Cardiac muscle cell (in vitro differentiated cells and primary cell): ENCODE results near the gene NUDT11. TPM values are rescaled to one million over a fixed set of nuclear protein-coding genes. Genes with fewer than 3 reads are reported as not detected.
"Not testable (repeated sequence)": the region's sequence is repeated elsewhere in the genome, so short reads cannot be mapped to it uniquely, and the experiment has no call there.

Experiments used
- DNase-seq, 2 donors: peaks; one replicate each; pipeline versions ENCODE4 v3.0.0 to v3.0.0-alpha.2; 2010 to 2017; ENCODE audit warnings: low read depth in 1 of 2, low spot score in 1 of 2
- H3K27ac ChIP-seq: fragments of 200-600 bp; sonication (generic); 2 replicates; pipeline ENCODE4 v1.5.1; 2016
- H3K27me3 ChIP-seq: fragments of 200-600 bp; sonication (generic); 2 replicates; pipeline ENCODE4 v1.6.0; 2016; ENCODE audit warnings: control low read depth
- H3K36me3 ChIP-seq: fragments of 200-600 bp; sonication (generic); 2 replicates; pipeline ENCODE4 v1.5.1; 2016; ENCODE audit warnings: control low read depth
- H3K4me1 ChIP-seq: fragments of 200-600 bp; sonication (generic); 2 replicates; pipeline ENCODE4 v1.8.1; 2017; ENCODE audit warnings: low read depth, mild to moderate bottlenecking, mixed run types
- H3K4me3 ChIP-seq: fragments of 200-600 bp; sonication (generic); 2 replicates; pipeline ENCODE4 v1.5.1; 2016; ENCODE audit warnings: mild to moderate bottlenecking
- H3K9me3 ChIP-seq: fragments of 200-600 bp; sonication (generic); 2 replicates; pipeline ENCODE4 v1.5.1; 2017; ENCODE audit warnings: low read depth, mild to moderate bottlenecking, control low read depth
- CTCF ChIP-seq: IDR thresholded peaks from 2 replicates; pipeline ENCODE4 v1.5.1; 2012; ENCODE audit warnings: low read depth, mild to moderate bottlenecking, low read length
- polyA plus RNA-seq: library from polyadenylated mRNA; unstranded; fragments of >200 nt; fragmentation: Nextera tagmentation; extraction: Ambion mirVana; gene quantifications from 2 replicates; pipeline ENCODE4 v1.2.1, GENCODE V29; 2016
- total RNA-seq: library from RNA; depleted of rRNA; stranded (reverse); fragments of >200 nt; gene quantifications from 2 replicates; pipeline ENCODE4 v1.2.3, GENCODE V29; 2016

Gene NUDT11
- total RNA-seq: 10.8 and 19.4 TPM in 2 replicates
- polyA plus RNA-seq: 17.6 and 23.8 TPM in 2 replicates

GRCh38 chrX:51496501-51497291, at the start of gene NUDT11:
NUDT11 (minus strand) TSS chrX:51496592; CDS start chrX:51496444, 148 bp downstream.
- Histone ChIP-seq H3K4me1 (no peaks in the 10 kb centered on the region), H3K9me3 (no peaks in the 10 kb centered on the region), H3K4me3 (peak within 1 kb of the TSS; percentile 63), H3K36me3 (no peaks in the 10 kb centered on the region), H3K27ac (peak within 1 kb of the TSS; percentile 23), H3K27me3 (no peaks in the 10 kb centered on the region)
- TF ChIP-seq CTCF: no peak
- DNase-seq: peak; percentile 80 to 86

GRCh38 chrX:51520393-51520792, 24.0 kb upstream of the NUDT11 start:
- H3K4me1 ChIP-seq: no peaks in the 10 kb centered on the region
- H3K4me3 ChIP-seq: no peak overlapping the region
- DNase-seq: no peak
- no peak for TF ChIP-seq CTCF
- no peaks in the 10 kb centered on the region for H3K9me3 ChIP-seq
- H3K27me3 ChIP-seq: no peaks in the 10 kb centered on the region
- H3K36me3 ChIP-seq: no peaks in the 10 kb centered on the region
- H3K27ac ChIP-seq: no peak overlapping the region

DNA sequence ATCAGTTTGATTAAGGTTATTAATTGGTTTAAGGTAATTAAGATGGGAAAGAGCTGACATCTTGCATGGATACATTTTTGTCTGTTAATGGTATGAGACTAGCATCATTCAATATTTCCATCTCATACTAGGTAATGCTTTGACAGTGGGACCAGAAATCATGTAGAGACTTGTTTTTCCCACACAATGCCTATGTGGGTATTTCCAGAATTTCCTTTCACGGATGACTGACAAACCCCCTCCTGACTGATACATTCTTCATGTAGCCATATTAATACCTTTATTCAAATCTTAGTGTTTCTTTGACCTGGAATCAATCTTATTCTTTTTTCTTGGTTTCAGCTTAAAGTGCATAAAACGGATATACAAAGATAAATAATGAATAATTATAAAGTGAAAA, 22.7 kb upstream of the NUDT11 start:
- not testable (repeated sequence) for H3K36me3 ChIP-seq, H3K4me1 ChIP-seq, H3K27ac ChIP-seq, DNase-seq, H3K4me3 ChIP-seq, H3K9me3 ChIP-seq, H3K27me3 ChIP-seq

- Histone ChIP-seq H3K27ac (no peak overlapping the region), H3K9me3 (no peaks in the 10 kb centered on the region), H3K4me3 (no peak overlapping the region), H3K27me3 (no peaks in the 10 kb centered on the region), H3K36me3 (no peaks in the 10 kb centered on the region), H3K4me1 (no peaks in the 10 kb centered on the region)
- no peak for DNase-seq
- TF ChIP-seq CTCF: no peak
Measured at GRCh38 chrX:51507551-51507950, 11.2 kb upstream of the NUDT11 start.

- H3K27me3 ChIP-seq, H3K36me3 ChIP-seq, H3K9me3 ChIP-seq, H3K4me1 ChIP-seq: not testable (repeated sequence)
- peak; percentile 12 to 23 for DNase-seq
- H3K27ac ChIP-seq: peak overlapping the region; percentile 23
- peak overlapping the region; percentile 63 for H3K4me3 ChIP-seq
Measured at GRCh38 chrX:51495701-51496488, 497 bp downstream of the NUDT11 start.

DNA sequence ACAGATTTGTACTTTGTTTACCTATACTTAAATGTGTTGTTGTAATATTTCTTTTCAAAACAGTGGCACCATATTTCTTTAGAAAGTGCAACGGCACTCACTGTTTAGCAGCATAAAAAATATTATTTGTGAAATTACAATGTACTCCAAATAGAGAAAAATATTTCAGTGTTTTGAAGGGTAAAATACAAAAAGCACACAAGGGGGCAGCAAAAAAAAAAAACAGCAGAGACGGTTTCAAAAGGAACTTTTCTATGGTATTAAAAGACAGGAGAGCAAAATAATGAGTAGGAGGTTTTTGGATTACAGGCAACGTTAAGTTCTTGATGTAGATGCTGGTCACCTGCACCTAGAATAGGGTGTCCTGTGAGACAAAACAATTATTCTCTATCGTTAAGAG, 2.0 kb downstream of the NUDT11 start:
- DNase-seq: peak in 1 of 2 donors; percentile 10
- Histone ChIP-seq H3K27me3 (no peaks in the 10 kb centered on the region), H3K4me1 (no peaks in the 10 kb centered on the region), H3K9me3 (no peaks in the 10 kb centered on the region), H3K4me3 (peak overlapping the region; percentile 63), H3K27ac (no peak overlapping the region), H3K36me3 (no peaks in the 10 kb centered on the region)
- peak; percentile 16 for TF ChIP-seq CTCF
